ENCODE measurements around the gene PTGDS. TPM values are rescaled to one million over a fixed set of nuclear protein-coding genes. Genes with fewer than 3 reads are reported as not detected.

Gene PTGDS
- total and polyA plus RNA-seq, 10 of the 15 experiments (the other 5 are each of a cell fraction or from before 2014, with no cell fraction given) = not detected

GRCh38 chr9:137021979-137022661 lies 44.8 kb downstream of the PTGDS start:
- SMC1A ChIA-PET (ENCODE audit: uncharacterized antibody, unreplicated experiment) = no interaction called here
- intact Hi-C loops (cut with micrococcal nuclease; ENCODE audit: unreplicated experiment) = no loop called here

GRCh38 chr9:137022662-137023008 lies 45.3 kb downstream of the PTGDS start:
- H3K4me3 ChIP-seq = no peak overlapping the region
- DNase-seq (ENCODE audit: low read depth, low spot score) (no peak), ATAC-seq (no peak), FAIRE-seq (no peak)
- SMC1A ChIA-PET (ENCODE audit: uncharacterized antibody, unreplicated experiment) = no interaction called here
- H3K27me3 ChIP-seq (replicated peaks in 1 of 2; ENCODE audit: control insufficient read depth in 2 of 2, insufficient read depth in 2 of 2, low read length in 1 of 2) = peaks cover 0 to 2% of the 10 kb centered on the region in 2 experiments; a peak in 2 of 4 replicates
- H3K36me3 ChIP-seq (ENCODE audit: control insufficient read depth in 2 of 2, insufficient read depth in 2 of 2, low read length in 1 of 2) = no peaks in the 10 kb centered on the region
- H4K20me1 ChIP-seq (ENCODE audit: control insufficient read depth, insufficient read depth) = no peaks in the 10 kb centered on the region
- H3K9me3 ChIP-seq (replicated peaks; ENCODE audit: control insufficient read depth, insufficient read depth, low read length) = no peaks in the 10 kb centered on the region
- RAD21 ChIA-PET (ENCODE audit: unreplicated experiment) = no interaction called here
- intact Hi-C loops (cut with micrococcal nuclease; ENCODE audit: unreplicated experiment) (no loop called here), in situ Hi-C loops (cut with MboI) (no loop called here)
- POLR2A ChIA-PET = no interaction called here
- no peak overlapping the region for H3K27ac ChIP-seq (ENCODE audit: control insufficient read depth, insufficient read depth)
- H3K9ac ChIP-seq (ENCODE audit: control insufficient read depth, insufficient read depth, low read length) = no peak overlapping the region
- CTCF ChIA-PET = no interaction called here
- H3K4me1 ChIP-seq (ENCODE audit: control insufficient read depth, insufficient read depth, low read length) = no peaks in the 10 kb centered on the region
- no peaks in the 10 kb centered on the region for H3K79me2 ChIP-seq (ENCODE audit: control insufficient read depth, insufficient read depth, low read length)
- no peak overlapping the region for H2AFZ ChIP-seq (ENCODE audit: control insufficient read depth, low read depth, low read length)
- BruUV-seq (replicated peaks) = no TSS peak
- no peak for TF ChIP-seq BCL3 (IDR thresholded peaks at IDR 0.05; ENCODE audit: borderline replicate concordance, insufficient read depth, low read depth, low read length, poor library complexity, severe bottlenecking)
- TF ChIP-seq RAD51 (IDR thresholded peaks at IDR 0.05) = no peak
- TF ChIP-seq IRF5 (IDR thresholded peaks at IDR 0.05; ENCODE audit: borderline replicate concordance) = no peak
- no peak for TF ChIP-seq NRF1 (conservative IDR thresholded peaks at IDR 0.05; ENCODE audit: low read depth, low read length)
- TF ChIP-seq SIN3A (IDR thresholded peaks at IDR 0.05; ENCODE audit: low read depth, low read length) = no peak
- no peak for TF ChIP-seq RELA (IDR thresholded peaks at IDR 0.05; ENCODE audit: borderline replicate concordance, partially characterized antibody)
- no peak overlapping the region for H3K4me2 ChIP-seq (ENCODE audit: control insufficient read depth, insufficient read depth)
- WGBS (ENCODE audit: insufficient coverage, insufficient replicate concordance, low lambda C conversion rate, missing lambda C conversion rate) = 90% methylated on average over 17 of the region's 23 CpGs

More at GRCh38 chr9:137021979-137022661, 44.8 kb downstream of the PTGDS start:
- ATAC-seq (peak; percentile 76), FAIRE-seq (peak; percentile 89), DNase-seq (ENCODE audit: low read depth, low spot score) (no peak)
- Histone ChIP-seq H2AFZ (ENCODE audit: control insufficient read depth, low read depth, low read length) (no peak overlapping the region), H3K27me3 (replicated peaks in 1 of 2; ENCODE audit: control insufficient read depth in 2 of 2, insufficient read depth in 2 of 2, low read length in 1 of 2) (no peaks in the 10 kb centered on the region), H3K4me3 (no peak overlapping the region), H3K9me3 (replicated peaks; ENCODE audit: control insufficient read depth, insufficient read depth, low read length) (no peaks in the 10 kb centered on the region; the same call in 2 of the 3 replicates), H3K9ac (ENCODE audit: control insufficient read depth, insufficient read depth, low read length) (no peak overlapping the region), H3K4me1 (ENCODE audit: control insufficient read depth, insufficient read depth, low read length) (no peaks in the 10 kb centered on the region), H4K20me1 (ENCODE audit: control insufficient read depth, insufficient read depth) (no peaks in the 10 kb centered on the region), H3K4me2 (ENCODE audit: control insufficient read depth, insufficient read depth) (no peak overlapping the region), H3K79me2 (ENCODE audit: control insufficient read depth, insufficient read depth, low read length) (no peaks in the 10 kb centered on the region), H3K36me3 (ENCODE audit: control insufficient read depth in 2 of 2, insufficient read depth in 2 of 2, low read length in 1 of 2) (no peaks in the 10 kb centered on the region), H3K27ac (ENCODE audit: control insufficient read depth, insufficient read depth) (no peak overlapping the region)
- TF ChIP-seq ZNF622 (IDR thresholded peaks at IDR 0.05) (no peak), GABPA (IDR thresholded peaks at IDR 0.05; ENCODE audit: low read depth) (no peak), EGR1 (IDR thresholded peaks at IDR 0.05; ENCODE audit: borderline replicate concordance in 1 of 2, low read depth in 2 of 2, low read length in 2 of 2) (peak in 1 of 2 experiments; percentile 34; a peak in 1 of 3 replicates), SP1 (IDR thresholded peaks at IDR 0.05; ENCODE audit: low read depth, low read length) (peak; percentile 55), NBN (IDR thresholded peaks at IDR 0.05) (no peak), CHD1 (IDR thresholded peaks at IDR 0.05; ENCODE audit: low read depth, low read length) (no peak)
- in situ Hi-C loops (cut with MboI) = no loop called here
- WGBS (ENCODE audit: insufficient coverage, insufficient replicate concordance, low lambda C conversion rate, missing lambda C conversion rate) = 56% methylated on average over 24 of the region's 30 CpGs
- RAD21 ChIA-PET (ENCODE audit: unreplicated experiment) = no interaction called here
- POLR2A ChIA-PET = interaction anchor here (1.0 kb wide), 1 partner anchor 211 kb away, joined by 4 read pairs; no protein-coding TSS in a partner anchor
- BruUV-seq (replicated peaks) = no TSS peak
- CTCF ChIA-PET = interaction anchor here (1.1 to 1.4 kb wide), 2 partner anchors 42 to 103 kb away, joined by 3 read pairs; no protein-coding TSS in a partner anchor
